ENCODE data around the gene CHD8.

The CHD8 gene

DNA sequence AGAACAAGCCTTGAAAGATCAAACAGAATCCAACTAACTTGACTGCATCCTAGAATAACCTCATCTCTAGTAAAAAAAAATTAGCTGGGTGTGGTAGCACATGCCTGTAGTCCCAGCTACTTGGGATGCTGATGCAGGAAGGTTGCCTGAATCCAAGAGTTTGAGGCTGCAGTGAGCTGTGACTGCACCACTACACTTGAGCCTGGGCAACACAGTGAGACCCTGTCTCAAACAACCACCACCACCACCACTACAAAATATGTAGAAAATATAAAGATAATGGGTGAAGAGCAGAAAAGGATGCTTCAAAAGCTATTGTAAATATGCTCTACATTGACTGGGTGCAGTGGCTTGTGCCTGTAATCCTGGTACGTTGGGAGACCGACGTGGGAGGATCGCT lies 99.4 kb downstream of the CHD8 start:
- DNase-seq = no peak

DNA sequence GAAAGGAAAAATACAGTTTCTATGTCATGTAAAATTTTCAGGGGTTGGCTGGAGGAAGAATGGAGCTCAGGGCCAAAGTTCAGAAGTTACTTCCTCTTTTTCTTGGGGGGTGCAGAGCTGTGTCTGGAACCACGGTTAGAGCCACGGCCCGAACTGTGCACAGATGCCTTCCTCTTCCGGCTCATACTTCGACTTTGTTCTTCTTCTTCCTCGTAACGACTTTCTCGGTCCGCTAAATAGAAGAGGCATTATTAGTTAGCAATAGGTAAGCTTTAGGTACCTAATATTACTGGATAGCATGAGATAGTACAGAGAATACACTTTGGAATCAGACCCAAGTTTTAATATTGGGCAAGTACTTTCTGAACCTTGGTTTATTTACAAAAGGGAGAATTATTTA lies 103.3 kb downstream of the CHD8 start:
- no peak for DNase-seq

DNA sequence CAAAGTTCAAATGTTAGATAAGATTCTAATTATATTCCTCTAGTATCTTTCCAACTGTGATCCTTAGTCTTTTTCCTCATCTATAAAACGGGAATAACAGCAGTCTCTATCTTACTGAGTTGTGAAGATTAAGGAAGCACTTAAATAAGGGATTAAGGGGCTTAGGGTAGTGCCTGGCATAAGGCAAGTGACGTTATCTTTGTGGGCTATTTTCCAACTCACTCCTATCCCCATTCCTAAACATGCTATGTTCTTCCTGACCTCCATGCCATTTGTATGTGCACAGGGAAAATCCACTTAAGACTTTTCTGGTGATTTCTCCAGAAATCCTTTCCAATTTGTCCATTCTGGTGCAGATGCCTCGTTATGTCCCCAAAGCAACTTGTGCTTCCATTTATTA lies 105.4 kb downstream of the CHD8 start:
- DNase-seq = no peak

DNA sequence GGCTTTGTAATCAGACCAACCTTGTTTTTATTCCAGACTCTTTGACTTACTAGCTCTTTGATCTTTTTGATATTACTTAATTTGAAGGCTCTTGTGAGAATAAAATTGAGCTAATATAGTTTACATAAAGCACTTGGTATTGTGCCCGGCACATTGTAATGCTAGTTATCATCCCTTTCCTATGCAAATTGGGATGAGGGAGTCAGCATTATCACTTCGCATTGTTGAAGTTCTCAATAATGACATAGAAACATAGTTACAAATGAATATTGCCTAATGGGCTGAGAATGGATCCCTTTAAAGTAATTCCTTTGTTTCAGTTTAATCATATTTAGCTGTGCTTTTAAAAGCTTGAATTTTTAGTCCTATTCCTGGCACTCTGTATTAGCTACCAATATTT lies 108.7 kb downstream of the CHD8 start:
- DNase-seq = no peak

DNA sequence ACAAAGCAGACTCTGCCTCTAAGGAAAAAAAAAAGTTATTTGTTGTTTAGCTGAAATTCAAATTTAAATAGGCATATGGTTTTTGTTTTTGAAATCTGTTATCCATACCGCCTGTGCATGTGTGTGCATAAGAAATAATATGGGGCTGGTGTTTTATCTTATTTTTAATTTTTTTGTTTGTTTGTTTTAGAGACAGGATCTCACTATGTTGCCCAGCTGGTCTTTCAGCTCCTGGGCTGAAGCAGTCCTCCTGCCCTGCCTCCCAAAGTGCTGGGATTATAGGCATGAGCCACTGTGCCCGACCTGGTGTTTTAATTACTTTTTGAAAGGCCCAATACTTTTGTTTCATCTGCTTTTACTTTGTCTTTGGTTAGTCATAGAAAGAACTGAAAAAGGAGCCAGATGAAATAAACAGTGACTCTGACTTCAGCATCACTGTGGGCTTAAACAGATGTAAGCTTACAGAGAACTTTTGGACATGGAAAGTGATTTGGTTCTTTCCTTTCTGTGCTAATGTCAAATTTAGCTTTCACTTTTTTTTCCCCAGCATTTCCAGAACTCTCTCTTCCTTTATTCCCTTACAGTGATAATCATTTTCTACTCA lies 109.3 kb downstream of the CHD8 start:
- DNase-seq = no peak

DNA sequence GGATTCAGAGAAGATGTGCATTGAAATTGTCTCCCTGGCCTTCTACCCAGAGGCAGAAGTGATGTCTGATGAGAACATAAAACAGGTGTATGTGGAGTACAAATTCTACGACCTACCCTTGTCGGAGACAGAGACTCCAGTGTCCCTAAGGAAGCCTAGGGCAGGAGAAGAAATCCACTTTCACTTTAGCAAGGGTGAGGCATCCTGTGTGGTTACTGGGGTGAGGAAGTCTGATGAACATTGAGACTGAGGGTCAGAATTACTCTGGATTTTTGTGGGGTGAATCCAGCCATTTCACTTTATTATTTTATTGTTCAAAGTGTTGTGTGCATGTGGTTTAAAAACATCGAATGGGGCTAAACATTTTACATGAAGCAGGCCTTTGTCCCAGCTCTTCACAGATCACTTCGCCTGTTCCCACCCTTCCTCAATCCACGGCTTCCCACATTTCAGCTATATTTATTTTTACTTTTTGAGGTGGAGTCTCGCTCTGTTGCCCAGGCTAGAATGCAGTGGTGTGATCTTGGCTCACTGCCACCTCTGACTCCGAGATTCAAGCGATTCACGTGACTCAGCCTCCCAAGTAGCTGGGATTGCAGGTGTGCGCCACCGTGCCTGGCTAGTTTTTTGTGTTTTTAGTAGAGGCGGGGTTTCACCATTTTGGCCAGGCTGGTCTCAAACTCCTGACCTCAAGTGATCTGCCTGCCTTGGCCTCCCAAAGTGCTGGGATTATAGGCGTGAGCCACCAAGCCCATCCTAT lies 112.7 kb downstream of the CHD8 start:
- no peak for DNase-seq

Measured in stimulated activated CD4-positive, alpha-beta T cell treated with anti-CD3 and anti-CD28 coated beads, Interleukin-4, amount 100 ng/mL, for 1 hour (primary cell).